H1 (cell line): Measurements from ENCODE around the gene LRRC61. TPM values are rescaled to one million over a fixed set of nuclear protein-coding genes. Genes with fewer than 3 reads are reported as not detected.
"Not testable (repeated sequence)": the region's sequence is repeated elsewhere in the genome, so short reads cannot be mapped to it uniquely, and the experiment has no call there.

Experiments
- CTCF ChIA-PET: fragments of 300-600 bp; sonication (Branson Sonifier 250); formaldehyde crosslinking; loops from one replicate; lab custom pipeline; 2021; ENCODE audit not compliant: partially characterized antibody; lab: Charles Lee
- POLR2A ChIA-PET: fragments of 300-600 bp; sonication (Branson Sonifier 250); formaldehyde crosslinking; loops from one replicate; lab custom pipeline; 2021; ENCODE audit warnings: inconsistent platforms; ENCODE audit not compliant: partially characterized antibody; lab: Charles Lee
- DNase-seq, 2 experiments: peaks; one replicate each; pipeline versions ENCODE4 v3.0.0 to v3.0.0-alpha.2; 2010 to 2022; ENCODE audit warnings: low spot score in 2 of 2, low read depth in 1 of 2, mixed read lengths in 1 of 2
- FAIRE-seq: peaks from 2 replicates; lab custom pipeline; 2011; peaks lifted over from hg19 to GRCh38; lab: Jason Lieb, UNC
- H2AFZ ChIP-seq: 2 replicates; pipeline ENCODE4 v1.8.1; 2012; ENCODE audit warnings: low read length, inconsistent platforms
- H2AK5ac ChIP-seq: 2 replicates; pipeline ENCODE4 v1.6.1; 2013; ENCODE audit warnings: low read depth, low read length
- H2BK120ac ChIP-seq: replicated peaks from 2 replicates; pipeline ENCODE3; 2013; ENCODE audit warnings: low read depth, low read length, inconsistent platforms
- H2BK12ac ChIP-seq: 2 replicates; pipeline ENCODE4 v1.6.1; 2013; ENCODE audit warnings: low read depth, low read length
- H2BK15ac ChIP-seq: 2 replicates; pipeline ENCODE4 v1.6.1; 2013; ENCODE audit warnings: low read length
- H2BK20ac ChIP-seq: 2 replicates; pipeline ENCODE4 v1.6.1; 2013; ENCODE audit warnings: low read length
- H2BK5ac ChIP-seq: 2 replicates; pipeline ENCODE4 v1.6.1; 2013; ENCODE audit warnings: low read depth, low read length
- H3K14ac ChIP-seq: 2 replicates; pipeline ENCODE4 v1.6.1; 2013; ENCODE audit warnings: inconsistent platforms; ENCODE audit not compliant: insufficient read length
- H3K18ac ChIP-seq: 2 replicates; pipeline ENCODE4 v1.6.1; 2013; ENCODE audit warnings: low read length; ENCODE audit errors: extremely low read depth
- H3K23ac ChIP-seq: 2 replicates; pipeline ENCODE4 v1.6.1; 2013; ENCODE audit warnings: inconsistent platforms; ENCODE audit not compliant: insufficient read length
- H3K23me2 ChIP-seq: 2 replicates; pipeline ENCODE4 v1.6.1; 2013; ENCODE audit warnings: low read depth, low read length
- H3K27ac ChIP-seq: 2 replicates; pipeline ENCODE4 v1.6.1; 2011; ENCODE audit warnings: low read depth, low read length, inconsistent platforms
- H3K27me3 ChIP-seq, 4 experiments: replicated peaks in 1 of 4; 1 replicate in 1 of 4; 2 replicates in 3 of 4; pipeline versions ENCODE4 v1.6.1 to v1.8.1; 2011 to 2013; ENCODE audit warnings: low read length in 3 of 4, mild to moderate bottlenecking in 3 of 4, inconsistent platforms in 2 of 4, mixed read lengths in 2 of 4, moderate library complexity in 1 of 4; ENCODE audit not compliant: control insufficient read depth in 3 of 4, insufficient read depth in 3 of 4; ENCODE audit errors: extremely low read depth in 1 of 4
- H3K36me3 ChIP-seq, 4 experiments: 2 replicates each; pipeline versions ENCODE4 v1.6.1 to v1.8.1; 2011 to 2013; ENCODE audit warnings: mild to moderate bottlenecking in 4 of 4, low read length in 3 of 4, moderate library complexity in 2 of 4, control low read depth in 1 of 4, inconsistent platforms in 1 of 4; ENCODE audit not compliant: insufficient read depth in 4 of 4, control insufficient read depth in 2 of 4
- H3K4ac ChIP-seq: replicated peaks from 2 replicates; pipeline ENCODE3; 2013; ENCODE audit warnings: low read length, low read depth, mixed read lengths, inconsistent platforms; ENCODE audit not compliant: insufficient read length
- H3K4me1 ChIP-seq, 4 experiments: replicated peaks in 1 of 4; 1 replicate in 1 of 4; 2 replicates in 3 of 4; pipeline versions ENCODE4 v1.6.1 to v1.8.1; 2011 to 2013; ENCODE audit warnings: low read length in 3 of 4, inconsistent platforms in 2 of 4, mixed read lengths in 1 of 4; ENCODE audit not compliant: insufficient read depth in 4 of 4, control insufficient read depth in 3 of 4
- H3K4me2 ChIP-seq, 2 experiments: 2 replicates each; pipeline versions ENCODE4 v1.6.1 to v1.8.1; 2011 to 2013; ENCODE audit warnings: low read depth in 2 of 2, low read length in 2 of 2, control low read depth in 1 of 2, inconsistent platforms in 1 of 2, mild to moderate bottlenecking in 1 of 2; ENCODE audit not compliant: insufficient read depth in 1 of 2
- H3K4me3 ChIP-seq, 4 experiments: fragments of 200-600, 300-600 bp in 1 of 4; sonication (generic), shearing (Covaris generic), sonication (Bioruptor Twin) in 1 of 4; 2 replicates each; pipeline versions ENCODE4 v1.5.1 to v1.8.1; 2011 to 2016; ENCODE audit warnings: low read length in 4 of 4, low read depth in 3 of 4, control low read depth in 2 of 4, inconsistent platforms in 2 of 4, mild to moderate bottlenecking in 2 of 4, mixed read lengths in 1 of 4, moderate library complexity in 1 of 4; ENCODE audit not compliant: insufficient read depth in 2 of 4; ENCODE audit errors: extremely low read depth in 1 of 4
- H3K56ac ChIP-seq: replicated peaks from 2 replicates; pipeline ENCODE3; 2013; ENCODE audit warnings: low read depth, mild to moderate bottlenecking, mixed read lengths, low read length, inconsistent platforms; ENCODE audit not compliant: insufficient read length
- H3K79me1 ChIP-seq: 2 replicates; pipeline ENCODE4 v1.6.1; 2013; ENCODE audit warnings: low read depth, low read length, control low read depth
- H3K79me2 ChIP-seq, 2 experiments: 2 replicates each; pipeline versions ENCODE4 v1.6.1 to v1.8.1; 2012 to 2013; ENCODE audit warnings: low read length in 2 of 2, mild to moderate bottlenecking in 2 of 2, inconsistent platforms in 1 of 2; ENCODE audit not compliant: insufficient read depth in 2 of 2, control insufficient read depth in 1 of 2
- H3K9ac ChIP-seq, 4 experiments: replicated peaks in 1 of 4; 1 replicate in 1 of 4; 2 replicates in 3 of 4; pipeline versions ENCODE4 v1.6.1 to v1.8.1; 2011 to 2013; ENCODE audit warnings: low read depth in 3 of 4, low read length in 3 of 4, control low read depth in 2 of 4, mild to moderate bottlenecking in 2 of 4, moderate library complexity in 2 of 4, inconsistent platforms in 1 of 4; ENCODE audit errors: extremely low read depth in 1 of 4
- H3K9me3 ChIP-seq, 2 experiments: 2 replicates each; pipeline versions ENCODE4 v1.6.1 to v1.8.1; 2012 to 2013; ENCODE audit warnings: mild to moderate bottlenecking in 2 of 2, moderate library complexity in 2 of 2, control low read depth in 1 of 2, inconsistent platforms in 1 of 2, low read depth in 1 of 2, low read length in 1 of 2, mixed read lengths in 1 of 2; ENCODE audit not compliant: insufficient read depth in 2 of 2
- H4K20me1 ChIP-seq, 2 experiments: replicated peaks in 1 of 2; 2 replicates each; pipeline versions ENCODE3 to v1.8.1; 2011 to 2013; ENCODE audit warnings: inconsistent platforms in 2 of 2, low read length in 2 of 2, mild to moderate bottlenecking in 1 of 2; ENCODE audit not compliant: insufficient read depth in 2 of 2, control insufficient read depth in 1 of 2
- H4K5ac ChIP-seq: 2 replicates; pipeline ENCODE4 v1.6.1; 2013; ENCODE audit warnings: low read length, low read depth, mixed read lengths, inconsistent platforms; ENCODE audit not compliant: insufficient read length
- H4K8ac ChIP-seq: 2 replicates; pipeline ENCODE4 v1.8.0; 2013; ENCODE audit warnings: mild to moderate bottlenecking, moderate library complexity, low read length, inconsistent platforms; ENCODE audit not compliant: insufficient read depth; ENCODE audit errors: extremely low read depth
- H4K91ac ChIP-seq: replicated peaks from 2 replicates; pipeline ENCODE3; 2013; ENCODE audit warnings: low read length, mixed read lengths, inconsistent platforms; ENCODE audit not compliant: insufficient read length
- WGBS, 2 experiments: shearing (Covaris generic) in 1 of 2; methylation state at CpG; one replicate each; pipeline versions ENCODE4 v1.1.6 to v1.1.7; 2013 to 2015; ENCODE audit warnings: low lambda C conversion rate in 2 of 2, mixed read lengths in 2 of 2, inconsistent platforms in 1 of 2, low coverage in 1 of 2, missing lambda C conversion rate in 1 of 2; ENCODE audit not compliant: insufficient replicate concordance in 2 of 2, insufficient coverage in 1 of 2, insufficient read length in 1 of 2; ENCODE audit errors: extremely low coverage in 1 of 2, missing lambda C conversion rate in 1 of 2; 5-methylcytosine and 5-hydroxymethylcytosine counted together
- polyA plus RNA-seq, 7 experiments: library from polyadenylated mRNA; depleted of rRNA in 3 of 7; stranded (reverse) in 5 of 7; unstranded in 2 of 7; fragments of >200 nt in 5 of 7; fragments of 200-250 nt in 2 of 7; gene quantifications; 1 replicate in 5 of 7; 2 replicates in 1 of 7; 4 replicates in 1 of 7; pipeline versions ENCODE4 v1.2.1 to v1.2.3, GENCODE V29; 2011 to 2013; ENCODE audit warnings: missing spikeins in 2 of 7, mixed read lengths in 2 of 7
- total RNA-seq: library from RNA; stranded (reverse); fragmentation: NEBNext Ultra II Directional; extraction: Animal tissue kit (Norgen Biotek cat#: 25700); gene quantifications from 2 replicates; pipeline ENCODE4 v1.2.1, GENCODE V29; 2021

LRRC61 gene
- total and polyA plus RNA-seq, 2 of the 8 experiments (the other 6 are each of a cell fraction or from before 2014, with no cell fraction given), result 0.73 to 44.8 TPM

DNA sequence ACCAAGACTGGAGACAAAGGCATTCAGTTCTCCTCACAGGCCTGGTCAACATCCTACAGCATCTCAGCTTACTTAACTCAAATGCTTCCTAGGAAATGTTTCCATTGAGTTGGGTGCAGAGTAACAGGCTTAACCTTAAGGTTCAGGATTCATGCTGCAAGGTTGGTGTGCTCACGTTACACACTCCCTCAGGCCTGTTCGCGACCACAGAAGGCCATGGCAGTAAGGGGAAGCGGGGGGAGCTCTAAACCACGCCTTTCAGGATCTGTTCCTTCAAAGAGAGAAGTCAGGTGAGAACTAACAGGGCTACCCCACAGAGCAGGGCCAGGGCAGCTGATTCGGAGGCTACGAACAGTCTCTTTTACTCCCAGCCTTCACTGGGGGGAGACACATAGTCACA lies 35.3 kb upstream of the LRRC61 start:
- H3K56ac ChIP-seq, H2BK12ac ChIP-seq, H3K79me2 ChIP-seq, H4K20me1 ChIP-seq, FAIRE-seq, H3K23me2 ChIP-seq, POLR2A ChIA-PET, H3K23ac ChIP-seq, H2AK5ac ChIP-seq, H2BK120ac ChIP-seq, H4K5ac ChIP-seq, H3K4ac ChIP-seq, H3K14ac ChIP-seq, H2BK20ac ChIP-seq, DNase-seq, H3K27me3 ChIP-seq, H3K27ac ChIP-seq, H2AFZ ChIP-seq, H3K4me3 ChIP-seq, H3K9me3 ChIP-seq, H3K79me1 ChIP-seq, H3K4me2 ChIP-seq, H4K8ac ChIP-seq, H3K18ac ChIP-seq, H3K36me3 ChIP-seq, H4K91ac ChIP-seq, H3K4me1 ChIP-seq, H2BK15ac ChIP-seq, H3K9ac ChIP-seq: not testable (repeated sequence)
- 64% methylated on average over 7 of the region's 7 CpGs; no CpG with 5 or more reads in 1 of the 2 experiments for WGBS, 2 experiments
- peak overlapping the region; percentile 71; the same call in 1 of the 2 replicates for H2BK5ac ChIP-seq
- CTCF ChIA-PET, result interaction anchor here (0.5 to 1.7 kb wide), 5 partner anchors 47 to 489 kb away, joined by 3 to 7 read pairs (median 4); no protein-coding TSS in a partner anchor

DNA sequence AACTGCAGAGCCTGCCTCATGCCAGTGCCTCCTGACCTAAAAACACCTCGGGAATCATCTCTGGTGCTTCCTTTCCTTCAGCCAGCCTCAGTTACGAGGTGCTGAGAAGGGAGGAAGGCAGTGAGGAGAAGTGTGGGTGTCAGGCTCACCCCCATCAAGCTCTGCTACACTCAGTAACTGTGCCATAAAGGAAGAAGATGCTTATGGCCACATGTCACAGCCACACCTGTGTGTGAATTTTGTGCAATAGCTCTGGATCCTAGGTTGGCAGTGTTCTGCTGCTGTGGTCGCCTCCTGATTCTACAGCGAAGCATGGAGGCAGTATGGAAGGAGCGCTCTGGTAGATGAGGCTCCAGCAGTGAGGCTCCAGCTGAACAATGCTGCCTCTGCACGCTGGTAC lies 34.3 kb upstream of the LRRC61 start:
- H3K9me3 ChIP-seq, H4K5ac ChIP-seq, POLR2A ChIA-PET, H3K36me3 ChIP-seq, H4K20me1 ChIP-seq, FAIRE-seq, H3K4me3 ChIP-seq, H2AFZ ChIP-seq, H2AK5ac ChIP-seq, H3K4me1 ChIP-seq, H3K79me1 ChIP-seq, H3K56ac ChIP-seq, H2BK20ac ChIP-seq, H3K9ac ChIP-seq, H3K79me2 ChIP-seq, H3K23me2 ChIP-seq, H3K18ac ChIP-seq, H3K27ac ChIP-seq, H4K91ac ChIP-seq, H3K4me2 ChIP-seq, H3K14ac ChIP-seq, H3K23ac ChIP-seq, H3K4ac ChIP-seq, H2BK120ac ChIP-seq, H2BK5ac ChIP-seq, H4K8ac ChIP-seq, H2BK12ac ChIP-seq, H3K27me3 ChIP-seq, H2BK15ac ChIP-seq, DNase-seq: not testable (repeated sequence)
- WGBS, 2 experiments, result 93% methylated on average over 4 of the region's 6 CpGs; no CpG with 5 or more reads in 1 of the 2 experiments
- CTCF ChIA-PET, result interaction anchor here (0.6 kb wide), 1 partner anchor 157 kb away, joined by 5 read pairs; no protein-coding TSS in a partner anchor
